ENCODE results near the gene PPP4R4.

DNA sequence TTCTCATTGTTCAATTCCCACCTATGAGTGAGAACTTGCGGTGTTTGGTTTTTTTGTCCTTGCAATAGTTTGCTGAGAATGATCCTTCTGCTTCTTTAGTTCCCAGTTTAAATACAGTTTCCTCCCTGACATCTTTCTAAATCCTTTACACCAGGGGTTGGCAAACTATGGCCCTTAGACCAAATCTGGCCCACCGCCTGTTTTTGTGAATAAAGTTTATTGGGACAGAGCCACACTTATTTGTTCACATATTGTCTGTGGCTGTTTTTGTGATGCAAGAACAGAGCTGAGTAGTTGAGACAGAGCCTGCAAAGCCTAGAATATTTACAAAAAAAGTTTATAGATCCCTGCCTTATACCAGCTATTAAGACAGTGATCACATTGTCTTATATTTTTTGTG lies 65.3 kb downstream of the PPP4R4 start:
- TF ChIP-seq CTCF (IDR thresholded peaks at IDR 0.05), result no peak
- TF ChIP-seq POLR2A (IDR thresholded peaks at IDR 0.05), result no peak
